ENCODE results near the gene DGKQ. TPM values are rescaled to one million over a fixed set of nuclear protein-coding genes. Genes with fewer than 3 reads are reported as not detected.

DGKQ gene
- total RNA-seq, 1 donor from 2014 or later: 5.1 TPM

DNA sequence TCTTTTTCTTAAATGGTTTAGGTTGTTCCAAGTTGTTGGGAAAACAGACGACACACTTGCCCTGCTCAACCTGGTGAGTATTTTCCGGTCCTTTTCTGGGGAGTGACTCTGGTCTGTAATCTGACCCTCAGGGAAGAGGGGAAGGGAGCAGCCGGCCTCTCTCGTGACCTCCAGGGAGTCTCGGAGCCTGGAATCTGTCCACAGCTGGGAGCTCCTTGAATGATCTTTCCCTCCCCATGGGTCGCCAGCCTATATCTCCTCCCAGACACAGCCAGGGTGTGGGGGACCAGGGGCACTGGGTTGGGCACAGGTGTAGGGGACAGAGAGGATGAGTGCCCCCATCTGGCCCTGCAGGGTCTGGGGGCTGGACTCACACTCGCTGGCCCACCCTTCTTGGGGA is 22.2 kb downstream of the DGKQ start:
- peak; percentile 48 for DNase-seq (ENCODE audit: low spot score)
- Mint-ChIP-seq H3K36me3 (peaks cover 5% of the 10 kb centered on the region), H3K4me1 (peaks cover 3% of the 10 kb centered on the region)

GRCh38 chr4:950136-951020 is 23.0 kb downstream of the DGKQ start:
- H3K9me3 Mint-ChIP-seq: no peaks in the 10 kb centered on the region
- H3K27me3 ChIP-seq: no peaks in the 10 kb centered on the region
- TF ChIP-seq CTCF (IDR thresholded peaks at IDR 0.05): no peak
- no peak for TF ChIP-seq EZH2 (IDR thresholded peaks at IDR 0.05)
- no peak for TF ChIP-seq EZH2phosphoT487 (IDR thresholded peaks at IDR 0.05)
- peaks cover 3% of the 10 kb centered on the region for H3K27me3 Mint-ChIP-seq (ENCODE audit: insufficient read depth, low read depth)
- H3K4me3 Mint-ChIP-seq: no peak overlapping the region
- H3K4me1 ChIP-seq: peaks cover 9% of the 10 kb centered on the region
- peaks cover 10% of the 10 kb centered on the region for H3K4me1 Mint-ChIP-seq
- no peak overlapping the region for H3K9ac ChIP-seq
- H4K20me1 ChIP-seq (ENCODE audit: low read depth): no peaks in the 10 kb centered on the region
- no peak overlapping the region for H3K4me2 ChIP-seq
- H3K4me3 ChIP-seq: no peak overlapping the region
- peaks cover 2% of the 10 kb centered on the region for H3F3A ChIP-seq (ENCODE audit: low read depth)
- H3K27ac Mint-ChIP-seq: no peak overlapping the region
- H2AFZ ChIP-seq (replicated peaks): no peak overlapping the region
- no peak overlapping the region for H3K27ac ChIP-seq
- H3K9me3 ChIP-seq (ENCODE audit: low read depth): no peaks in the 10 kb centered on the region
- no peaks in the 10 kb centered on the region for H3K79me2 ChIP-seq (ENCODE audit: low read depth)
- DNase-seq (ENCODE audit: low spot score): no peak
- peaks cover 5% of the 10 kb centered on the region for H3K36me3 Mint-ChIP-seq
- no peaks in the 10 kb centered on the region for H3K36me3 ChIP-seq

More for the DNA sequence above, 22.2 kb downstream of the DGKQ start:
- Mint-ChIP-seq H3K27me3 (ENCODE audit: insufficient read depth, low read depth) (peaks cover 3% of the 10 kb centered on the region), H3K9me3 (no peaks in the 10 kb centered on the region), H3K4me3 (no peak overlapping the region), H3K27ac (no peak overlapping the region)
- Histone ChIP-seq H3K4me2 (no peak overlapping the region), H3K9me3 (ENCODE audit: low read depth) (no peaks in the 10 kb centered on the region), H3K27ac (no peak overlapping the region), H3K4me3 (no peak overlapping the region), H3F3A (ENCODE audit: low read depth) (no peaks in the 10 kb centered on the region), H3K36me3 (no peaks in the 10 kb centered on the region), H3K9ac (no peak overlapping the region), H3K79me2 (ENCODE audit: low read depth) (no peaks in the 10 kb centered on the region), H2AFZ (replicated peaks) (no peak overlapping the region), H3K27me3 (no peaks in the 10 kb centered on the region), H3K4me1 (peaks cover 4% of the 10 kb centered on the region), H4K20me1 (ENCODE audit: low read depth) (no peaks in the 10 kb centered on the region)
- TF ChIP-seq EZH2 (IDR thresholded peaks at IDR 0.05) (no peak), CTCF (IDR thresholded peaks at IDR 0.05) (no peak), EZH2phosphoT487 (IDR thresholded peaks at IDR 0.05) (no peak)

DNA sequence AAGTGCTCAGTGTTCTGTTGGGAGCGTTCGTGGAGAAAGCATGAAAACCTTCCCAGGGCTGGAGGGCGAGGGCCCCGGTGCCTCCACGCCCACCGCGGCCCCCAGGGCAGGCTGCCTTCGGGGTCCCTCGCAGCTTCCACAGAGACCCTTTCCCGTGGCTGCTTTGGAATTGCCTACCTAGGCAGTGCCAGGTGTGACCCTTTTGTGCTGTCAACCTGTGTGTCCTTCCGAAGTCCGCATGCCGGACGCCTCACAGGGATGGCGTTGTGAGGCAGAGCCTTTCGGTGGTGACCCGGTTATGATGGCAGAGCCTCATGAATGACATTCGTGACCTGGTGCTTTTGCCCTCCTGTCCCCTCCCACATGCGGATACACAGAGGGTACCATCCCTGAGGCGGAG is 23.7 kb downstream of the DGKQ start:
- Mint-ChIP-seq H3K4me1 (peaks cover 14% of the 10 kb centered on the region), H3K27me3 (ENCODE audit: insufficient read depth, low read depth) (peaks cover 3% of the 10 kb centered on the region), H3K27ac (no peak overlapping the region), H3K36me3 (peaks cover 2% of the 10 kb centered on the region), H3K9me3 (no peaks in the 10 kb centered on the region), H3K4me3 (no peak overlapping the region)
- Histone ChIP-seq H3K4me1 (peaks cover 15% of the 10 kb centered on the region), H3K9ac (no peak overlapping the region), H3K27me3 (peaks cover under 1% of the 10 kb centered on the region), H3K4me2 (no peak overlapping the region), H3K79me2 (ENCODE audit: low read depth) (no peaks in the 10 kb centered on the region), H3K9me3 (ENCODE audit: low read depth) (no peaks in the 10 kb centered on the region), H3F3A (ENCODE audit: low read depth) (peaks cover 4% of the 10 kb centered on the region), H3K36me3 (no peaks in the 10 kb centered on the region), H2AFZ (replicated peaks) (no peak overlapping the region), H3K27ac (no peak overlapping the region), H4K20me1 (ENCODE audit: low read depth) (no peaks in the 10 kb centered on the region), H3K4me3 (no peak overlapping the region)
- TF ChIP-seq CTCF (IDR thresholded peaks at IDR 0.05): no peak
- no peak for TF ChIP-seq EZH2phosphoT487 (IDR thresholded peaks at IDR 0.05)
- TF ChIP-seq EZH2 (IDR thresholded peaks at IDR 0.05): no peak
- DNase-seq (ENCODE audit: low spot score): no peak
